Eye (tissue), 1 donor: Measurements from ENCODE around the gene PKD2.
"Not testable (repeated sequence)": the region's sequence is repeated elsewhere in the genome, so short reads cannot be mapped to it uniquely, and the experiment has no call there.

ENCODE experiments used
- DNase-seq: peaks from one replicate; pipeline ENCODE4 v3.0.0-alpha.2; 2015

PKD2 gene

DNA sequence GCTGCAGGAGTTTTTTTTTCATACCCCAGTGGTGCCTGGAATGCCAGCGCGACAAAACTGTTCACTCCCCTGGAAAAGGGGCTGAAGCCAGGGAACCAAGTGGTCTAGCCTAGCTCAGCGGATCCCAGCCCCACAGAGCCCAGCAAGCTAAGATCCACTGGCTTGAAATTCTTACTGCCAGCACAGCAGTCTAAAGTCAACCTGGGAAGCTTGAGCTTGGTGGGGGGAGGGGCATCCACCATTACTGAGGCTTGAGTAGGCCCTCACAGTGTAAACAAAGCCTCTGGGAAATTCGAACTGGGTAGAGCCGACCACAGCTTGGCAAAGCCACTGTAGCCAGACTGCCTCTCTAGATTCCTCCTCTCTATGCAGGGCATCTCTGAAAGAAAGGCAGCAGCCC, 114.8 kb downstream of the PKD2 start:
- DNase-seq, result not testable (repeated sequence)
